Hematopoietic multipotent progenitor cell treated with erythropoietin and hydrocortisone succinate and interleukin-3 and kit ligand, for 4 days (in vitro differentiated cells): ENCODE data around the gene RNF25.

ENCODE experiments used
- DNase-seq: peaks from one replicate; pipeline ENCODE4 v3.0.0-alpha.2; 2015

RNF25 gene, protein sequence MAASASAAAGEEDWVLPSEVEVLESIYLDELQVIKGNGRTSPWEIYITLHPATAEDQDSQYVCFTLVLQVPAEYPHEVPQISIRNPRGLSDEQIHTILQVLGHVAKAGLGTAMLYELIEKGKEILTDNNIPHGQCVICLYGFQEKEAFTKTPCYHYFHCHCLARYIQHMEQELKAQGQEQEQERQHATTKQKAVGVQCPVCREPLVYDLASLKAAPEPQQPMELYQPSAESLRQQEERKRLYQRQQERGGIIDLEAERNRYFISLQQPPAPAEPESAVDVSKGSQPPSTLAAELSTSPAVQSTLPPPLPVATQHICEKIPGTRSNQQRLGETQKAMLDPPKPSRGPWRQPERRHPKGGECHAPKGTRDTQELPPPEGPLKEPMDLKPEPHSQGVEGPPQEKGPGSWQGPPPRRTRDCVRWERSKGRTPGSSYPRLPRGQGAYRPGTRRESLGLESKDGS

GRCh38 chr2:218671654-218672566 lies at the start of gene RNF25, which contains the start of gene STK36:
RNF25 (minus strand) TSS chr2:218672002; CDS start chr2:218671970, 32 bp downstream.
STK36 (plus strand) TSS chr2:218672086; CDS start chr2:218672830, 744 bp downstream.
- DNase-seq = peak; percentile 96

GRCh38 chr2:218721488-218721887 lies 49.7 kb upstream of the RNF25 start:
- DNase-seq = no peak

- DNase-seq = no peak
These were observed 48.5 kb upstream of the RNF25 start for GRCh38 chr2:218720048-218721041.

GRCh38 chr2:218719457-218719856 lies 47.7 kb upstream of the RNF25 start:
- DNase-seq = no peak

DNA sequence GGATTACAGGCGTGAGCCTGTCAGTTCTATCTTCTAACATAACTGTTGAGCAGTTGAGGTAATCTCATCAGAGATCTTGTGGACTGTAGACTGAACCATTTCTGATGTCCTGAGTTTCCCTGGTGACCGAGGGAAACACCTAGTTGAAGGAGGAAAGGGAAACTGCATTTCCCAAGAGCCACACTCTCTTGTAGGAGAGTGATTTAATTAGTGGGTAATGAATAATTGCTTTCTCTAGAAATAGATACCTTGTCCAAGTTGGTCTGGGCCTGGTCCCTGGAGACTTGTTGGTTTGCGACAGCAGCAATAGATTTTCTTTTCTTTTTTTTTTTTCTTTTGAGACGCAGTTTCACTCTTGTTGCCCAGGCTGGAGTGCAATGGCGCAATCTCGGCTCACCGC lies 46.3 kb upstream of the RNF25 start:
- no peak for DNase-seq

DNA sequence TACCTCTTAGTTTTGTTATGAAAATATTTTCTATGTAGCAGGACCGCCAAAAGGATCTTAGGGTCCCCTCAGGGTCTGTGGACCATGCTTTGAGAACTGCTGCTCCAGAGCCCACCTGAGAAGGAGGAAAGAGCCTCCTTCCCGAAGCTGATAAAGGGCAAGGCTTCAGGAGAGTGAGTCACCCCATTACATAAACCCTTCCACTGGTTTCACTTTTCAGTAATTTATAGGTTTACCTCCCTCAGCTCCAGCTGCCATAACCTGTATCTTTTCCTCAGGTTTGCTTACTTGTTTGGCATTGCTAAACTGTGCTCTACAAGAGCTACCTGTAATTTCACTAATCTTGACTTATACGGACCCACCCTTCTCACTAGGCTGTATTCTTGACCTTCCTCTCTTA lies 45.5 kb upstream of the RNF25 start:
- DNase-seq = no peak

GRCh38 chr2:218716070-218716469 lies 44.3 kb upstream of the RNF25 start:
- DNase-seq = no peak

GRCh38 chr2:218713922-218714321 lies 42.1 kb upstream of the RNF25 start:
- no peak for DNase-seq

- peak; percentile 31 for DNase-seq
These were observed 39.7 kb upstream of the RNF25 start for GRCh38 chr2:218711550-218711929.

- DNase-seq = peak; percentile 99
These were observed 39.1 kb upstream of the RNF25 start, which contains the start of gene TTLL4 for GRCh38 chr2:218710687-218711549. TTLL4 (plus strand) TSS chr2:218710835; CDS start chr2:218737677, 26,842 bp downstream.

DNA sequence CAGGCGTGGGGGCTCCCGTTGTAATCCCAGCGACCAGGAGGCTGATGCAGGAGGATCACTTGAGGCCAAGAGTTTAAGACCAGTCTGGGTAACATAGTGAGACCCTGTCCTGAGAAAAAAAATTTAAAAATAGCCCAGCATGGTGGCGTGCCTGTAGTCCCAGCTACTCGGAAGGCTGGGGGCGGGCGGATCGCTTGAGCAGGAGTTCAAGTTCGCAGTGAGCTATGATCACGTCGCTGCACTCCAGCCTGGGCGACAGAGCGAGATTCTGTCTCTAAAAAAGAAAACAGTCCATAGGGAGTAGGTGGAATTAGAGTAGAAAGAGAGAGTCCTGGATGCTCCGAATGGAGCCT lies 38.5 kb upstream of the RNF25 start:
- DNase-seq = no peak

DNA sequence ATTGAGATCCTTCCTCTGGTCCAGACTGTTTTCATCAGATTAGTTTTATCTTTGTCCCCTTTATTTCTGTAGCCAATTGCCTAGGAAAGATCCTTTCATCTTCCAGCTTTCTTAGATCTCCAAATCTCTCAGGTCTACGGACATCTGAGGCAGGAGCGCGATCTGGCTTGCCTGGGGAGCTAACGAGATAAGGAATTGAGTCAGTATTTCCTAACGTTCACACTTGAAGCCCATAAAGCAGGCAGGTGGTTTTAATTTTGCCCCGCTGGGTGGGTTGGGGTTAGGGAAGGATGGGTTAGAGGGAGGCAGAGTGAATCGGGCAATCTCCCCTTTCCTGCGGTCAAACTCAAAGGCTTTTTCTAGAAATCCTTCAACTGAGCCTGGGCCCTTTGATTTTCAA lies 38.1 kb upstream of the RNF25 start:
- no peak for DNase-seq

GRCh38 chr2:218708086-218708485 lies 36.3 kb upstream of the RNF25 start:
- no peak for DNase-seq

DNA sequence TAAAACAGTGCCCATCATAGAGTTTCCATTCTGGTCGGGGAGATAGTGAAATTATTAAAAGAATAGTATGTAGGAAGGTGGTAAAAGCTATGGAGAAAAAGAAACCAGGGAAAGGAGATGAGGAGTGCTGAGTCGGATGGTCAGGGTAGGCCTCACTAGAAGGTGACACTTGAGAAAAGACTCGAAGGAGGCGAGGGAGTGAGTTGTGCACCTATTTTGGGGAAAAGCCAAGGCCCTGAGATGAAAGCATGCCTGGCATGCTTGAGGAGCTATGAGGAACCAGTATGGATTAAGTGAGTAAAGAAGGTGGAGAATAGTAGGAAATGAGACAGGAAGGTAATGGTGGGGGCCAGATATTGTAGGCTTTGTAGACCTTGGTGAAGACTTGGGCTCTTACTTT lies 31.5 kb upstream of the RNF25 start:
- DNase-seq = no peak

DNA sequence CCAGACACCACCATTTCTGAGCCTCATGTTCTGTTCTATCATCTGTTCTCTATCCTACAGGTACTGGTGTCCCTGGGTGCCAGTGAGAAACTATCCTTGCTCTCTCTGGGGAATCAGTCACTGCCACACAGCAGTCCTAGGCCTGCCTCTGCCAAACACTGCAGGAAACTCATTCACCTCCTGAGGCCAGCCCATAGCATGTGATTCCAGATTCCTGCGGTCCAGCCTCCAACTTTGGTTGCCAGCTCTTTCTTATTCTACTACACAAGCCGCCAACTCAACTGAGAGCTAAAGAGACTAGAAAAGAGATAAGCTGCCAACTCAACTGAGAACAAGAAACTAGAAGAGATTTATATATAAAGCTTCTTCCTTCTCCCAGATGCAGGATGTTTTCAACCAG lies 30.0 kb upstream of the RNF25 start:
- no peak for DNase-seq

DNA sequence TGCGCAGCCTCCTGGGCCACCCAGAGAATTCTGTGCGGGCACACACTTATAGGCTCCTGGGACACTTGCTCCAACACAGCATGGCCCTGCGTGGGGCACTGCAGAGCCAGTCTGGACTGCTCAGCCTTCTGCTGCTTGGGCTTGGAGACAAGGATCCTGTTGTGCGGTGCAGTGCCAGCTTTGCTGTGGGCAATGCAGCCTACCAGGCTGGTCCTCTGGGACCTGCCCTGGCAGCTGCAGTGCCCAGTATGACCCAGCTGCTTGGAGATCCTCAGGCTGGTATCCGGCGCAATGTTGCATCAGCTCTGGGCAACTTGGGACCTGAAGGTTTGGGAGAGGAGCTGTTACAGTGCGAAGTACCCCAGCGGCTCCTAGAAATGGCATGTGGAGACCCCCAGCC lies 27.1 kb upstream of the RNF25 start:
- no peak for DNase-seq

DNA sequence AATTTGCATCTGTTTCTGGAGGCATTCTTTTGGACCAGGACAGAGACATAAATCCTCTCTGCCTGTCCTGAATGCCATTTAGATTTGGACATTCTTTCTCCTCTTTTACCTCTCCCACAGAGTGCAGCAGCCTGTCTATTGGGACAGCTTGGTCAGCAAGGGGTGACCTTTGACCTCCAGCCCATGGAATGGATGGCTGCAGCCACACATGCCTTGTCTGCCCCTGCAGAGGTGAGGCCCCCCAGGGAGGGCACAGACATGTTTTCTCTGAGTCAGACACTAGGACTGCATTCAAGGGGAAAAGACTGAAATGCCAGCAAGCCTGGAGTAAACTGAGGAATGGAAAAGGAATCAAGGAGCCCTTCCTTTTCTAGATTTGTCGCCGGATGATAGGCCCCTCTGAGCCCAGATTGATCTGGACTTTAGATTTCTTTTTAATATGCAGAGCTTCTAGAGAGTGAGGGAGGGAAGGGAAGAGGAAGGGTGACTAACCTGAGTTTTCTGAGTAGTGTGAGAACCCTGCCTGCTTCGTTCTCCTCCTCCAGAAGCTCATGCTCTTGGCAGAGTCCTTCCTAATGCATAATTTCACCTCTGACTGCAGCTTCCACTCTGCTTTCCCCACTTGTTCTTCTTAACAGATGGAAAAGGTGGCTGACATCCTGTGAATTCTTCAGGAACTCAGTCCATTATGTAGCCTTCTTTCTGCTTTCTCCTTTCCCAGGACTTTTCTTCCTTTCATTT lies 22.8 kb upstream of the RNF25 start:
- no peak for DNase-seq

GRCh38 chr2:218691234-218691633 lies 19.4 kb upstream of the RNF25 start:
- no peak for DNase-seq

- DNase-seq = peak; percentile 93
These were observed 15.7 kb upstream of the RNF25 start for GRCh38 chr2:218687400-218688060.

DNA sequence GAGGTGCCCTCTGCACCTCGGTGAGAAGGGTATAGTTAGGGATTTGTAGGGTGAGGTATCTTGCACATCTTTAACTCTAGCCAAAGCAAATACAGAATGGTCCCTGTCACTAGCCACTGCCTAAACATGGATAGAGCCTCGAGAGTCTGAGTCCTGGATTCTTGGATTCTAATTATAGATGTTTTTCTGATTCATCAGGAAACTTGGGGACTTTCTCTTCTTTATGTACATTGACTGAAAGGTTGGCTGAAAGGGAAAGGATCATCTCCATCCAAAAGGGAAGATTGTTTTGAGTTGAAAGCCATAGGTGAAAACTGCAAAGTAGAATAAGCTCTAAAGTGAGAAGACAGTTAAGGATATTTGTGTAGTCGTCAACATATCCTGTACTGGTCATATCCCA lies 8.3 kb upstream of the RNF25 start:
- DNase-seq = no peak
